HG03378 (cell line): ENCODE data around the gene SLC38A10.

Experiments used
- ATAC-seq: cut with Tn5 transposase; IDR thresholded peaks from one replicate; pipeline ENCODE4 v1.9.1; 2021; ENCODE audit warnings: mild to moderate bottlenecking, moderate library complexity; ENCODE audit not compliant: unreplicated experiment

The SLC38A10 gene

DNA sequence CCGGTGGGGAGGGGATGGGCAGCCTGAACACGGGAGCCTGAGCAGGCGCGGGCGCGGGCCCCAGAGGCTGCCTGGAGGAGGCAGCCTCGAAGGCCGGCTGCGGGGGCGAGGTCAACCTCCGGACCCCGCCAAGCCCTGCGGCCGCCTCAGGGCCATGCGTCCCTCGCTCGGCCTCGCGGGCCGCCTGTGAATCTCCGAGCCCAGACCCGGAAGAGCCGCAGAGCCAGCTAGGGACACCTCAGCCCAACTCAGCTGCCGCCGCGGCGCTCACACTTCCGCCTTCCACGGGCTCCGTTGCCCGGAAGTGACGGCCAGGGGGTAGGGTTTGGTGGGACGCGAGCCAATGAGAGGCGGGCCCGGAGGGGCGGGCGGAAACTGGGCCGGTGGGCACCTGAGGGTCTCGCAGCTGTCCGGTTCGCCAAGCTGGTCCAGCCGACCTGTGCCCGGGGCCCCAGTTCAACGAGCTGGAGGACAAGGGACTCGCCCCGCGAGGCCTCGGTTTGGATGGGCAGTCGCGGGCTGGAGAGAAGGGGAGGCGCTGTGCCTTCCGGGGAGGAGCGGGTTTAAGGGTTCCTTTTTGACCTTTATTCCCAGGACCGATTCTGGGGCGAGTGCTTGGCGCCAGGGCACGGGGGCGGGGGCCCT lies at the start of gene SLC38A10:
SLC38A10 (minus strand) TSS at position 277 of the 645 bp plus-strand sequence. CDS start 386 bp downstream, outside the sequence.
- ATAC-seq: peak; percentile 59

DNA sequence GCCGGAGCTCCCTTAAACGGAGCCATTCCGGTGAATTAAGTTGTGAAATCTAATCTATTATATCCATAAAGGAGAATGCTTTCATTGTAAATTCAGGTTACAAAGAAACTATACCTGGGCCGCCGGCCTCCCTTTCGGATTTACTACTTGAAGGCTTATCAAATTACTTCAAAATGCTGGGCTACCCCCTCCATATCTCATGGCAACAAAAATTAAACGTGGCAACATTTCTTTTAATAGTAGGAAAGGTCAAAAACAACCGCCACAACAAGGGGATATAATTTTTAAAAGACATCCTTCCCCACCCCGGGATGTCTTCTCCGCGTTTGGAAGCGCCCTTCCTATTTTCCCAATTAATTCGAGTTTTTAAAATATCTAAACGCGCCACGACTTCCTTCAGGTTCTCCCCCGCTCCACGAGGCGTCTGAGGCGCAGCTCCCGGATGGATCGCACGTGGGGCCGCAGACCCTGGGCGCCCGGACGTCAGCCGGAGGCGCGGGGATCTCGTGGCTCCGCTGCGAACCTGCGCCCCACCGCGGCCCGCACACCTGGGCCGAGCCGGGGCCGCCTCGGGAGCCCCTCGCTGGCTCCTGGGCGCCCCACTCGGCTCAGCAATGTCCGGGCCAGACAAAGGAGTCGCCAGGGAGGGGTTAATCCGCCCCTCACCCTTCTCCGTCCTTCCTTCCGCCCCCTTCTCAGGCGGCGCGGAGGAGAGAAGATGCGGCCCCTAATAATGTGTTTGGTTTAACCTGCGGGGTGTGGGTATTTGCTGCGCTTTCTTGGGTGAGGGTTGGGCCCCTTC lies 47.4 kb upstream of the SLC38A10 start:
- no peak for ATAC-seq

DNA sequence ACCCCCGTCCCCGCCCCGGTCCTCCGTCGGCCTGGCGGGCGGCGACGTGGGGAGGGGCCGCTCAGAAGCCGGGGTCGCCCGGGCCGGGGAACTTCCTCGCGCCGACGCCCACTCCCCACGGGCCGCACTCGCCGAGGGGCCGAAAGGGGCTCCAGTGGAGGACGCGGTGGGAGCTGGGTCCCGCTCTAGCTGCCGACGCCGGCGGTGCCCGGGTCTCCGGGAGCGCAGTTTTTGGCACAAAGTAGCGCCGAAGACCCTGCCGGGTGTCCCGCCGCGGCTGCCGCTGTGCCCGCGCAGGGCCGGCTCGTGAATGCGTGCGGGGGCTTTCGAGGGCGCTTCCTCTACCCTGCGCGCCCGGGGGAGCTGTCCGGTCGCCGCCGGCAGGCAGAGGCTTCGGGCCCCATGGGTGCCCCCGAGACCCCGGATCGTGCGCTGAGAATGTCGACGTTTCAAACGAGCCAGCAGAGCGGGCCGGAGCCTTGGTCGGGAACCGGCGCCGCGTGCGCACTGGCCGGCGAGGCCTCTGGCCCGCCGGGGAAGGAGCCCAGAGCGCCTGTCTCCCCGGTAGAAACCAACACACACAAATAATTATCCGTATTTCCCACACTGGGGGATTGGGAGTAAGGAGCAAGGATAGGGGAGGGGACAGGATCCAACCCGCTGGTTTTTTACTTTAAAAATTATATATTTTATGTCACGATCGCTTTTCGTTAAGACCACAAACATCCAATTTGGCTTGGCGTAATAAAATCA lies 46.6 kb upstream of the SLC38A10 start:
- ATAC-seq: no peak

DNA sequence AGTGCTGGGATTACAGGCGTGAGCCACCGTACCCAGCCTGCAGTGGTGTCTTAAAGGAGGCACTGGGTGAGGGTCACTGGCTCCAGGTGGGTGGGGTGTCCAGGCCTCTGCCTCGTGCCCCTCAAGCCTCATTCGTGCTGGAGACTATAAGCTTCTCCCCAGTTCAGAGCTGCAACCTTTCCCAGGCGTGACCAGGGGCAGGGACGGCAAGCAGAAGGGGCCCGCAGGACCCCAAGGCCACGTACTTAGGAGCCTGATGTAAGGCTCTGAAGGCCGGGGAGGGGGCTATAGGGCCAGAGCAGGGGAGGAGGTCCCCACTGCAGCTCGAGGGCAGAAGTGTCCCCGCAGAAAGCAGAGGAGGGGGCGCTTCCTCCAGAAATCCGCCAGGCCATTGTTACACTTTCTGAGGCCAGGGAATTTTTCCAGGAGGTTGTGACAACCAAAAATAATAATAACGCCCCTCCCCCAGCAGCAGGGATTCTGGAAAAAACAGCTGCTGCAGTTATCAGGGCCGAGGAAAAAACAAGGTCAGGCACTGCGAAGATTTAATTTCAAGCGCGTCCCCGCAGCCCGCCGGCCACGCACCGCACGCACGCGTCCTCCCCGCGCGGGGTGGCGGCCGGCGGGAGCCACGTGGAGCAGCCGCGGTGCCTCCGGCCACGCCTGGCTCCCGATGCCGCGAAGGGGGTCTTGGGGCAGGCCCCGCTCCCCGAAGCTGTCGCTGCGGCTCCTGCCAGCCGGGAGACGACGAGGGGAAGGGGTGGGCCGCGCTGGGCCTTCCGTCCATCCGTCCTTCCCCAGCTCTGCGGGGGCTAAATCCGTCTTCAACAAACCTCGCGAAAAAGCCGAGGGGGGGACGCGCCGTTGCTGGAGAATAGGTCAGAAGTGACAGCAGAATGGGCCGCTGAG lies 45.8 kb upstream of the SLC38A10 start:
- no peak for ATAC-seq

DNA sequence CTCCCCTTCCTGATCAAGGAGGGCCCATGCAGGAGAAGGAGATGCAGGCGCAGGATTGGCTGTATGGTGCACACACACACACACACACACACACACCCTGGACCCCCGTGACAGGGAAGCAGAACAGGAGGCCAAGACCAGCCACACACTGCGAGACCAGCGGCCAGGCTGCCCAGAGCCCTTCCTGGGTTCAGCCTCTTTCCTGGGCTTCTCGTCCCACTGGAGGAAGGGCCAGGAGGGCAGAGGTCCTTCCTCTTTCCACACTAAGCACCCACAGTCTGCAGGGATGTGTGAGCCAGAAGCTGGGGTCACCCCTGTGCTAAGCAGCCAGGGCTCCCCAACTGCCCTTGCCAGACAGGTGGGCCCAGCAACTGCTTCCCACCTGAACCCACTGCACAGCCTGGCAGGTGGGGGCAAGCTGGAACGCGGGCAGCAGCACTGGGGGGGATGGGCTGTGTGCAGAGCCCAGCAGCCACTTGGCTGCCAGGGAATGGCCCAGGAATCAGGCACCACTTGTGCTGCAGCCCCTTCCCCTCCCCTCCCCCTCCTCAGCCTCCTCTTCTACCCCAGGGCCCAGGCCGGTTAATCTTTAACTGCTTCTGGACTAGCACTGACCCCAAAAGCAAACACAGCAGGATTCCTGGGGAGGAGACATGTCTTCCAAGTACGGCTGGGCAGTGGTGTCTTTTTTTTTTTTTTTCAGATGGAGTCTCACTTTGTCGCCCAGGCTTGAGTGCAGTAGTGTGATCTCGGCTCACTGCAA lies 44.6 kb upstream of the SLC38A10 start:
- ATAC-seq: no peak

DNA sequence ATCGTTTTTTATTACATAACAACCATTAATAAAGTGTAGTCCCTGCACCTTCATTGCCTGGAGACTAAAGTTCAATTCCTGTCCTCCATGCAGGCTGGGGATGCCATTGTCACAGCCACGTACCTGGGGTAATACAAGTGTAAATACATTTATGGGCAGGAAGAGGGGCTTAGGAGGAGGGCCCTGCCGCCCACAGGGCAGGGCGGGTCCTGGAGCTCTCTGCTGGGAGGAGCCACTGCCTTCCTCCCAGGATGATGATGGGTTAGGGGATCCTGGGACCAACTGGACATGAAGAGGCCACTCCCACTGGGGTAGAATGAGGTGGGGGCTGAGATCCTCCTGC lies 44.1 kb upstream of the SLC38A10 start:
- no peak for ATAC-seq

DNA sequence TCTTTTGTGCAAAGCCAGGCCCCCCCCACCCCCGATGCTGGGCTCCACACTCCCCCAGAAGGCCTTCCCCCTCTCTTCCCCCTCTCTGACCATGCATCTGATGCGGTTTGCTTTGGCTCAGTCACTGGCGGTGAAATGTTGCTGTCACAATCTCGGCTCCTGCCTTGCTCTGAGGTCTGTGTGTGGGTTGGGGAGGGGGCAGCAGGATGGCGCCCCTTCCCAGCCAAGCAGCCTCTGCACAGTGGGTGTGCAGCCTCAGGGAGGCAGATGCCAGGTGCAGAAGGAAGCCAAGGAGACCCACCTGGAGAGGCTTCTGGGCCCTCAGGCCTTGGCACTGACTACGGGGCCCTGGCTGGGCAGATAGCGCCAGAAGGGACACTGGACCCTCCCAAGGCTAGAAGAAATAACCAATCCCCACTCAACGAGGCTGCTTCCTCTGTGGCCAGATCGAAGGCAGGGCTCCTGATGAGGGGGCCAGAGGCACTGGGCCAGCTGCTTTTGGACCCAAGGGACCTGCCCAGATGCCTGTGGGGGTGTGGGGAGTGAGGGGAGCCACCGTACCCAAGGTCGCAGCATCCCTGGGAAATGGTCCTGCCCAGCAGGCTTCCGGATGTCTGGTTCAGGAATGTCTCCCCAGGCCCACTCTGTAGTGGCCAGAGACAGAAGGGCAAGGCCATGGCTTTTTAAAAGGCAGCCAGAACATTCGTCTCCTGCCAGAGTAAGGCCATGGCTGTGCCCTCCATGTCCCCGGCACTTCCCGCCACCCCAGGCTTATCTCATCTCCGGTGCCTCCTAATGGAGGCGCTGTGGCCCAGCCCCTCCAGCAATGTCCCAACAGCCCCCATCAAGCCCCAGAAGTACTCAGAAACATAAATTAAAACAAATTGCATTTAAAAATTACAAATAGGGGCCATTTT lies 43.4 kb upstream of the SLC38A10 start:
- ATAC-seq: no peak

DNA sequence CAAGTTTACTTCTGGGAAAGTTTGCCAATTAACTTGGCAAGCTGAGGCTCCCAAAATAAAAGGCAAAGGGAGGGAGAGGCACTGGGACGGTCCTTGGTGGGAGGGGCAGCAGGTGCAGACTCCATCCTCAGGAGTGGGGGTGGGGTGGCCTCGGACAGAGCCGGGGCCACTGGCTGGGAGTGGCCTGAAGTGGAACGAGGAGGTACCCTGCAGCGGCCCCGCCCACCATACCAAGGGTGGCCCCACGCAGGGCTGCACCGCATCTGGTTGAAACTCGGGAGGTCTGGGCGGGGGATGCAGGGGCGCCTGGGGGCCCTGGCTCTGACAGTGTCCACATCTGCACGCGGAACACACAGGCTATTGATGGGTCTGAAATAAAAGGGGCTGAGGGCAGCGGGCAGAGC lies 42.4 kb upstream of the SLC38A10 start:
- no peak for ATAC-seq

DNA sequence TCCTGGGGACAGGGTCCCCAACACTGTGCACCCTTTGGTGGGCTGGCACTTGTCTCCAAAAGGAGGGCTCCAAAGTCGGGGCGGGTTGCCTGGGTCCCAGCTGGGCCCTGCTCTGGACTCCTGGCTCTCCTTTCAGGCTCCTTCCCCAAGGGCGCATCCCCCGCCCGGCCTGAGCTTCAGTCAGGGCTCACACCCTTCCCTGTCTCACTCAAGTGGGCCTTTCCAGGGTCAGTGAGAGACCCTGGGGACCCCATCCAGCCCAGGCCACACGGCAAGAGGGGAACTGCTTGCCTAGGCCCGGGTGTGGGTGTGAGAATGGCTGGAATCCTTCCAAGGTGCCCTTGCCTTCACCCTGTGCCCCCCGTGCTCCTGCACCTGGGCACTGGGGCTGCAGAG lies 41.8 kb upstream of the SLC38A10 start:
- ATAC-seq: no peak

DNA sequence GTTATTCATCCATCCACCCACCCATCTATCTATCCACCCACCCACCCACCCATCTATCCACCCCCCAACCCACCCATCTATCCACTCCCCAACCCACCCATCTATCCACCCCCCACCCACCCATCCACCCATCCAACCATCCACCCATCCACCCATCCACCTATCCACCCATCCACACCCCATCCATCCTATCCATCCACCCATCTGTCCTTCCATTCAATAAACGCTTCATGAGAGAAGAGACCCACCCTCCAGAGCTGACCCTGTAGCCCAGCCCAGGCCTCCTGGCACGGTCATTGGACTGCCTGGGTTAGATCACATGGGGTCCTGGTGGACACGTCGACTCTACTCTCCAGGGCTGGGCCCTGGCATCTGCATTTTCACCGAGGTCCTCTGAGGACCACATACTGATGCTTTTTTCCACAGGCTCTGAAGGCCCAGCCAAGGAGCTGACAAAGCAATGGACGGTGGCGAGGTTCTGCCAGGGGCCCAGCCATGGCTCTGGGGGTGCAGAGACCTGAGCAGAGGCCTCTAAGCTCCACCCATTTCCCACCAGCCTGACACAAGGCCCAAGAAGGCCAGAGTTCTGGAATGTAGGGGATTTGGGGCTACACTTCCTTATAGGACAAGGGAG lies 41.3 kb upstream of the SLC38A10 start:
- no peak for ATAC-seq

DNA sequence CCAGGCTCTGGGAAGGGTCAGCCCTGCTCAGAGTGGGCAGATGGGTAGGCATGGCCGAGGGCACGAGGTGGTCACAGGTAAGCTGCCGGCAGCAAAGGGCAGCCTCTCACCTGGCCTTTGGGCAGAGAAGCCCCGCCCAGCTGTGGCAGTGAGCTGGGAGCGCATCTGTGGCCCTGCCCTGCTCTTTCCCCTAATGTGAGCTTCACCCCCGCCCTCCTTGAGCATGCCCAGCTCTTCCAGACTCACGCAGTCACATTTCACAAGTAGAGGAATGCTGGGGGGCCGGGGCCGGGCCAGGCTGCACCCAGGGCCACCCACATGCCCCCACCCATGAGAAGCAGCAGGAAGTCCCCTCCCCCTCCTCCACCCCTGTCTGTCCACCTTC lies 40.7 kb upstream of the SLC38A10 start:
- ATAC-seq: no peak

DNA sequence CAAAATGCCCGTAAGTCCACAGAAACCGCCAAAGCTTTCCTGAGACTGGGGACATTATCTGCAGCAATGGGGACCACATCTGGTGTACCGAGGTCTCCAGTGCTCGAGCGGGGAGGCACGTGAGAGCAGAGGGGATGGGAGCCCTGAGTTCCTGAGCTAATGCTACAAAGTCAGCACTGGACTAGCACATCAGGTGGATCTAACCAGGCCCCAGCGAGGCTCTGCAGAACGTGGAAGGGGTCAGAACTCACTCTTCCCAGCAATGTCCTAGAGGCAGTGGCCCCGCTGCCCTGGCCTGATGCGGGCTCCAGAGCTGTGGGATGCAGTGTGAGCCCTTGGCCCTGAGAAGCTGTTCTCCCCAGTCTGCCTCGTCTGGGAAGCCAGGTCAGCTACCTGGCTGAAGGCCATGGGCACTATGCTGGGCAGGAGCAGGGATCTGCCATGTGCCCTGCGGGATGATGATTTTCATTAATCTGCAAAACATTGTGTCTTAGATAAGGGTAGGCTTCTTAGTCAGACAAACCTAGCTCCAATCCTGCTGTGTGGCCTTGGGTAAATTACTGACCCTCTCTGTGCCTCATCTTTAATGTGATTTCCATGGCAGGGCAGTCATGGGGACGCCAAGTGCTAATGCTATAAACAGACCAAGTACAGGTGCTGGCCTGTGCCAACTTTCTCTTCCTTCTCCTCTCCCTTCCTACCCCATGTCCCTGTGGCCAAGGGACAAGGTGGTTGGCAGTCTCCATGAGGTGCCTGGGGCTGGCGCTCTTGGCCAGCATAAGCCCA lies 40.1 kb upstream of the SLC38A10 start:
- ATAC-seq: no peak

DNA sequence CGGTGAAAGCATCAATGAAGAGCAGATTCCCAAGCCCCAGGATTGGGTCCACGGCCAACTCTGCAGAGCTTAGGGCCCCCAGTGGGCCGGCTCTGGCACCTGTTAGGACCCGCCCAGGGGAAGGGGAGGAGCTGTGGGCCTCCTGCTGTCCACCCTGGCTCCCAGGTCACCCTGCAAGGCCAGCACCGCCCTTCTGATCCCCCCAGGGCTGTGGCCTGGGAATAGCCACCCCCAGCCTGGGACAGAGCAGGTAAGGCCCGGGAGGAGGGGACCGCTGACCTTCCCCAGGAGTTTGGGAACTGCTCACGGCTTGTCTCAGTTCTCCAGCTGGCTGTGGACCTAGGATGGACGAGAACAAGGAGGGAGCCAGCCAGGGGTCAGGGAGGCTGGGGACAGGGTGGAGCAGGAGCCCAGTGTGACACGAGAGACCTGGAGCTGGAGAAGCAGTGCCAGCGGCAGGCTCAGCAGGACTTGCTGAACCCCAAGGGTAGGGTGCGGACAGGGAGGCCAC lies 39.3 kb upstream of the SLC38A10 start:
- ATAC-seq: no peak

DNA sequence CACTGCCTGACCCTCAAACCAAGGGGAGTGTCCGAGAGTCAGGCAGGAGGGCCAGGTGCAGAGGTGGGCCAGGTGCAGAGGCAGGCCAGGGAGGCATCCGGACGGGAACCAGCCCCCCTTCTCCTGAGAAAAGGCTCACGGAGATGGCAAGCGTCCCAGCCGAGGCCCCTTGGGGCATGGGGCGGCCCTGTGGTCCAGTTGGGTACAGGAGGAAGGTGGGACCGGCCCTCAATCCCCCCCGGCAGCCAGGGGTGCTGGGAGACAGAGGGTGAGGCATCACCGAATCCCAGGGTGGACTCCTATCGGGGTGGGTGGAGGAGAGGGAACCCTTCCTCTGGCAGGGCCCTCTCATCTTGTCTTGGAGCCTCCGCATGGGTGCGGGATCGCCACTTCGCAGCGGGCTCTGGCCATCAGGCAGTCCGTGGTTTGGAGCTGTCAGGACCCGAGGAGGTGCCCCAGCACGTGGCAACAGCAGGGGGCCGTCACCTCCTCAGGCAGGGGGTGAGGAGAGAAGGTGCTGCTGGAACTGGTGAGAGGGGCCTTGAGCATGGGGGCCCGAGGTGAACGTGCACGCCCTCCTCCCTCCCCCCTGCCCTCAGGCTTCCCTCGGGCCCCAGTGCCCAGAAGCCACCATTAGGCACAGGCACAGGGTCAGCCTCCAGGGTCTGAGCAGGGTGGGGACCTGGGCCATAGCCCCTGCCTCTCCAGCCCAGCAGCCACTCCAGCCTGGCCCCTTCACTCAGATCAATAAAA lies 38.7 kb upstream of the SLC38A10 start:
- ATAC-seq: no peak

DNA sequence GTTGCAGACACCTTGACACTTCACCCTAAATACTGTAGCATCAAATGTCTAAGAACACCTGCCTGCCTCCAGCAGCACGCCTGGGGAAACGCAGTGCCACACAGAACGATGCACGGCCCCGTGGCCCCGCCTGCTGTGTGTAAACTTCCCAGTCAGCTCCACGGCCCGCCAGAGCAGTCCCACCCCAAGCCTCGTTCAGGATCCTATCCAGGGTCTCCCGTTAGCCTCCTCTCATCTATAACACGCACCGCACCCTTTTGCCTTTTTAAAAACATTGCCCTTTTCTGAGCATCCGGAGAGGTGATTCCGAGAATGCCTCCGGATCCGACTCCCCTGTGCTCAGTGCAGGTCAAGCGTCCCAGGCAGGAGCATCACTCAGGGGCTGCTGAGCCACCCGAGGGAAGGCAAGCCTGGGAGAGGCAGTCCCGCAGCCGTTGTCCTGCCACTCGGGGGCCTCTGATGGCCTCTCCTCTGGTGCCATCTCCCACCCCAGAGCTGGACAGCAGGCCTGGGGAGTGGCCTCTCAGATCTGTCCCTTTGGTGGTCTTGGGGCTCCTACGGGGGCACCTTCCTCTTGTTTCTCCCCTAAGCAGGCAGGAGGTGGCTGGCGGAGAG lies 37.9 kb upstream of the SLC38A10 start:
- ATAC-seq: no peak

DNA sequence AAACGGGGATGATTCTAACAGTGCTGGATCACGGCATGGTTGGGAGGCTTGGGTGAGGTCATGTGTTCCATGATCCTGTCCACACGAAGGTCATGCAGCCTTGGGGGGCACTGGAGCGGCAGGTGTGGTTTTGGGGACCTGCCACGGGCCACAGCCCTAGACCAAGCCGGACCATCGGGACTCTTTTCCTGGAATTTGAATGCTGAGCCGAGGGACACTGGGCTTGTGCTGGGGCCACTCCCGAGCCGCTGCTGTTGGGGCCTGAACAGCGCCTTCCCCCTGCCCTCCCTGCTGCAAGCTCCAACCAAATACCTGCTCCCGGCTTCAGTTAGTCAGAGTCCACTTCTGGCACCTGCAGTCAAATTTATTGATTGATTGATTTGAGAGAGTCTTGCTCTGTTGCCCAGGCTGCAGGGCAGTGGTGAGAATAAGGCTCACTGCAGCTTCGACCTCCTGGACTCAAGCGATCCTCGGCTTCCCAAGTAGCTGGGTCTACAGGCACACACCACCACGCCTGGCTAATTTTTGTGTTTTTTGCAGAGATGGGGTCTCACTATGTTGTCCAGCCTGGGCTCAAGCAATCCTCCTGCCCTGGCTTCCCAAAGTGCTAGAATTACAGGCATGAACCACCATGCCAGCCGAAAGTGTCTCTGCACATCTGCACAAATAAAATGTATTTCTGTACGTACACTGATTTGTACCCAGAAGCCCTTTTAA lies 37.2 kb upstream of the SLC38A10 start:
- ATAC-seq: no peak
